Measurements from ENCODE around the gene USP10.

DNA sequence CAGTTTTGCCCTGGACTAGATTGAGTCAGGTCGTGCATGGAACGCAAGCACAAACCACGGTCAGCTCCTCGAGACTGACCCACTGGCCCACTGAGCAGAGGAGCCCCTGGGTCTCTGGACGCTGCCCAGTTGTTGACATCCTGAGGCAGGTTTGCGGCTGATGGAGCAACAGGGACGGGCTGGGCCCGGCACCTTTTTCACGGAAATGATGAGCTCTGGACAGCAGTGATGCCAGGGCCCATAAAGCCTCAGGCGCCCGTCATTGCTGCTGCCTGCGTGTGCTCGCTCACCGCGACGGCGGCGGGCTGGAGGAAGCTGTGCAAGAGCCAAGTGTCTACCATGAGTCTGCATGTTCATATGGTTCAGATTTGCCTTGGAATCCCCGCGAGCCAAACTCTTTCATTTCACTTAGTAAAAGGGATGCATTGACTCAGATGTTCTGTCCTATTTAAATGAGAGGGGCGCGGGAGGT lies 89.2 kb downstream of the USP10 start:
- TF ChIP-seq FOXM1 (IDR thresholded peaks at IDR 0.05; ENCODE audit: borderline replicate concordance, low read depth) (no peak), EP300 (IDR thresholded peaks at IDR 0.05; ENCODE audit: borderline replicate concordance) (no peak), TAF1 (IDR thresholded peaks at IDR 0.05; ENCODE audit: low read depth) (no peak), CEBPB (IDR thresholded peaks at IDR 0.05) (no peak), RAD21 (IDR thresholded peaks at IDR 0.05; ENCODE audit: low read depth) (no peak), NFIC (IDR thresholded peaks at IDR 0.05) (no peak), YY1 (IDR thresholded peaks at IDR 0.05; ENCODE audit: low read depth) (no peak), ZBTB7A (IDR thresholded peaks at IDR 0.05; ENCODE audit: low read depth) (no peak), TCF12 (IDR thresholded peaks at IDR 0.05; ENCODE audit: low read depth) (no peak), EGR1 (IDR thresholded peaks at IDR 0.05) (no peak), TEAD4 (IDR thresholded peaks at IDR 0.05) (no peak)
- TF ChIP-seq, protein P1, sequence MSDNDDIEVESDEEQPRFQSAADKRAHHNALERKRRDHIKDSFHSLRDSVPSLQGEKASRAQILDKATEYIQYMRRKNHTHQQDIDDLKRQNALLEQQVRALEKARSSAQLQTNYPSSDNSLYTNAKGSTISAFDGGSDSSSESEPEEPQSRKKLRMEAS (IDR thresholded peaks at IDR 0.05) = no peak
- TF ChIP-seq, protein P2, sequence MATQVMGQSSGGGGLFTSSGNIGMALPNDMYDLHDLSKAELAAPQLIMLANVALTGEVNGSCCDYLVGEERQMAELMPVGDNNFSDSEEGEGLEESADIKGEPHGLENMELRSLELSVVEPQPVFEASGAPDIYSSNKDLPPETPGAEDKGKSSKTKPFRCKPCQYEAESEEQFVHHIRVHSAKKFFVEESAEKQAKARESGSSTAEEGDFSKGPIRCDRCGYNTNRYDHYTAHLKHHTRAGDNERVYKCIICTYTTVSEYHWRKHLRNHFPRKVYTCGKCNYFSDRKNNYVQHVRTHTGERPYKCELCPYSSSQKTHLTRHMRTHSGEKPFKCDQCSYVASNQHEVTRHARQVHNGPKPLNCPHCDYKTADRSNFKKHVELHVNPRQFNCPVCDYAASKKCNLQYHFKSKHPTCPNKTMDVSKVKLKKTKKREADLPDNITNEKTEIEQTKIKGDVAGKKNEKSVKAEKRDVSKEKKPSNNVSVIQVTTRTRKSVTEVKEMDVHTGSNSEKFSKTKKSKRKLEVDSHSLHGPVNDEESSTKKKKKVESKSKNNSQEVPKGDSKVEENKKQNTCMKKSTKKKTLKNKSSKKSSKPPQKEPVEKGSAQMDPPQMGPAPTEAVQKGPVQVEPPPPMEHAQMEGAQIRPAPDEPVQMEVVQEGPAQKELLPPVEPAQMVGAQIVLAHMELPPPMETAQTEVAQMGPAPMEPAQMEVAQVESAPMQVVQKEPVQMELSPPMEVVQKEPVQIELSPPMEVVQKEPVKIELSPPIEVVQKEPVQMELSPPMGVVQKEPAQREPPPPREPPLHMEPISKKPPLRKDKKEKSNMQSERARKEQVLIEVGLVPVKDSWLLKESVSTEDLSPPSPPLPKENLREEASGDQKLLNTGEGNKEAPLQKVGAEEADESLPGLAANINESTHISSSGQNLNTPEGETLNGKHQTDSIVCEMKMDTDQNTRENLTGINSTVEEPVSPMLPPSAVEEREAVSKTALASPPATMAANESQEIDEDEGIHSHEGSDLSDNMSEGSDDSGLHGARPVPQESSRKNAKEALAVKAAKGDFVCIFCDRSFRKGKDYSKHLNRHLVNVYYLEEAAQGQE (IDR thresholded peaks at IDR 0.05; ENCODE audit: low read depth) = no peak
- TF ChIP-seq, protein P3, sequence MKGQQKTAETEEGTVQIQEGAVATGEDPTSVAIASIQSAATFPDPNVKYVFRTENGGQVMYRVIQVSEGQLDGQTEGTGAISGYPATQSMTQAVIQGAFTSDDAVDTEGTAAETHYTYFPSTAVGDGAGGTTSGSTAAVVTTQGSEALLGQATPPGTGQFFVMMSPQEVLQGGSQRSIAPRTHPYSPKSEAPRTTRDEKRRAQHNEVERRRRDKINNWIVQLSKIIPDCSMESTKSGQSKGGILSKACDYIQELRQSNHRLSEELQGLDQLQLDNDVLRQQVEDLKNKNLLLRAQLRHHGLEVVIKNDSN (IDR thresholded peaks at IDR 0.05) = no peak
